Body of pancreas (tissue), 4 donors: ENCODE measurements around the gene NELL2. TPM values are rescaled to one million over a fixed set of nuclear protein-coding genes. Genes with fewer than 3 reads are reported as not detected.

Experiments used
- ATAC-seq: fragments of 150-250 bp; one replicate; pipeline ENCODE4 v1.9.1; 2016
- DNase-seq, 4 donors: peaks; one replicate each; pipeline ENCODE4 v3.0.0-alpha.2; 2019
- H3K27ac ChIP-seq, 4 donors: fragments of 200-600 bp; sonication (generic); 1 replicate in 3 of 4; 2 replicates in 1 of 4; pipeline versions ENCODE4 v1.5.1 to v1.6.1; 2016 to 2019; ENCODE audit warnings: mild to moderate bottlenecking in 1 of 4, mixed read lengths in 1 of 4, moderate library complexity in 1 of 4
- H3K27me3 ChIP-seq, 2 donors: fragments of 200-600 bp; sonication (generic); one replicate each; pipeline ENCODE4 v1.6.0; 2016; ENCODE audit warnings: mild to moderate bottlenecking in 1 of 2
- H3K36me3 ChIP-seq, 2 donors: fragments of 200-600 bp; sonication (generic); replicated peaks in 1 of 2; 2 replicates each; pipeline ENCODE4 v1.5.1; 2016; ENCODE audit warnings: low read depth in 2 of 2; ENCODE audit not compliant: insufficient read depth in 1 of 2
- H3K4me1 ChIP-seq: fragments of 200-600 bp; sonication (generic); one replicate; pipeline ENCODE4 v1.6.0; 2016
- H3K4me3 ChIP-seq, 2 donors: fragments of 200-600 bp; sonication (generic); 1 replicate in 1 of 2; 2 replicates in 1 of 2; pipeline ENCODE4 v1.5.1; 2016 to 2019
- H3K9me3 ChIP-seq, 3 donors: fragments of 200-600 bp; sonication (generic); 1 replicate in 2 of 3; 2 replicates in 1 of 3; pipeline ENCODE4 v1.5.1; 2016
- POLR2A ChIP-seq, 3 donors: fragments of 450-650 bp; IDR thresholded peaks; one replicate each; pipeline ENCODE4 v1.6.1; 2016; ENCODE audit warnings: antibody characterized with exemption in 3 of 3, mild to moderate bottlenecking in 2 of 3
- WGBS, 2 donors: methylation state at CpG; one replicate each; pipeline ENCODE4 v1.1.5; 2017; 5-methylcytosine and 5-hydroxymethylcytosine counted together
- intact Hi-C: fragments of 100-400 bp; cut with DNase I; formaldehyde crosslinking; loops from one replicate; pipeline ENCODE4 v1.15.1; 2023
- total RNA-seq, 2 donors: library from RNA; depleted of rRNA; stranded (reverse); fragments of >200 nt; gene quantifications; one replicate each; pipeline ENCODE4 v1.1.0, GENCODE V29; 2016
- TF ChIP-seq, protein P1 (sequence below), 7 experiments: fragments of 450-650 bp in 4 of 7; fragments of 200-600 bp in 3 of 7; sonication (generic) in 3 of 7; IDR thresholded peaks; one replicate each; pipeline ENCODE4 v1.5.1; 2016 to 2019; ENCODE audit warnings: antibody characterized with exemption in 7 of 7

Gene NELL2
- total RNA-seq, 2 donors from 2014 or later: 3.6 TPM; not detected in 1

DNA sequence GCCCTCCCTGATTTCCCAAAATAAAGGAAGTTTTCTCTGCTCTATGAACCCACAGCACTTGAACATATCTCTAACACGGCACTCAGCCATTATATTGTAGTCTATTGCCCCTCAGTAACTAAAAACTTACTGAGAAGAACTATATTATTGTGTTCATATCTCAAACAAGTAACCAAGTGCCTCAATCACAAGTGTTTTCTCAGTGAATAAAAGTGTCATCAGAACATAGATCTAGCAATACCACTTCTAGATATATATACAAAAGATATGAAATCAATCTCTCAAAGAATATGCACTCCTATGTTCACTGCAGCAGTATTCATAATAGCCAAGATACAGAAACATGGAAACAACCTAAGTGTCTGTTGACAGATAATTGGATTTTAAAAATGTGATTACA lies 138.1 kb downstream of the NELL2 start:
- ATAC-seq (no peak), DNase-seq (no peak)
- Histone ChIP-seq H3K27me3 (no peaks in the 10 kb centered on the region), H3K4me1 (no peaks in the 10 kb centered on the region), H3K4me3 (no peak overlapping the region), H3K9me3 (no peaks in the 10 kb centered on the region), H3K36me3 (no peaks in the 10 kb centered on the region), H3K27ac (no peak overlapping the region)
- TF ChIP-seq, protein P1, sequence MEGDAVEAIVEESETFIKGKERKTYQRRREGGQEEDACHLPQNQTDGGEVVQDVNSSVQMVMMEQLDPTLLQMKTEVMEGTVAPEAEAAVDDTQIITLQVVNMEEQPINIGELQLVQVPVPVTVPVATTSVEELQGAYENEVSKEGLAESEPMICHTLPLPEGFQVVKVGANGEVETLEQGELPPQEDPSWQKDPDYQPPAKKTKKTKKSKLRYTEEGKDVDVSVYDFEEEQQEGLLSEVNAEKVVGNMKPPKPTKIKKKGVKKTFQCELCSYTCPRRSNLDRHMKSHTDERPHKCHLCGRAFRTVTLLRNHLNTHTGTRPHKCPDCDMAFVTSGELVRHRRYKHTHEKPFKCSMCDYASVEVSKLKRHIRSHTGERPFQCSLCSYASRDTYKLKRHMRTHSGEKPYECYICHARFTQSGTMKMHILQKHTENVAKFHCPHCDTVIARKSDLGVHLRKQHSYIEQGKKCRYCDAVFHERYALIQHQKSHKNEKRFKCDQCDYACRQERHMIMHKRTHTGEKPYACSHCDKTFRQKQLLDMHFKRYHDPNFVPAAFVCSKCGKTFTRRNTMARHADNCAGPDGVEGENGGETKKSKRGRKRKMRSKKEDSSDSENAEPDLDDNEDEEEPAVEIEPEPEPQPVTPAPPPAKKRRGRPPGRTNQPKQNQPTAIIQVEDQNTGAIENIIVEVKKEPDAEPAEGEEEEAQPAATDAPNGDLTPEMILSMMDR (IDR thresholded peaks at IDR 0.05): no peak
- no peak for TF ChIP-seq POLR2A (IDR thresholded peaks at IDR 0.05)
- WGBS, 2 donors: 46 to 71% methylated on average over 1 of the region's 1 CpG
- intact Hi-C loops: no loop called here

DNA sequence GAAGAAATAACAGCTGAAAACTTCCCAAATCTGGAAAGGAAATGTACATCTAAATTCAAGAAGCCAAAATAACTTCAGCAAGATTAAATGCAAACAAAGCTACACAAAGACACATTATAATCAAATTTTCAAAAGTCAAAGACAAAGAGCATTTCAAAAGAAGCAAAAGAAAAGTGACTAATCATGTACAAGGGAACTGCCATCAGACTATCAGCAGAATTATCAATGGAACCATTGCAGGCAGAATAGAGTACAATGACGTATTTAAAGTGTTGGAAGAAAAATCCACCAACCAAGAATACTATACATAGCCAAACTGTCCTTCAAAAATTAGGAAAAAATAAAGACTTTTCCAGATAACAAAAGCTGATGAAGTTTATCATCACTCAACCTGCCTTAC lies 147.5 kb downstream of the NELL2 start:
- TF ChIP-seq POLR2A (IDR thresholded peaks at IDR 0.05): no peak
- TF ChIP-seq, protein P1 (IDR thresholded peaks at IDR 0.05): no peak
- no peak for DNase-seq
- H3K9me3 ChIP-seq: no peaks in the 10 kb centered on the region
- H3K4me3 ChIP-seq: no peak overlapping the region
- H3K4me1 ChIP-seq: no peaks in the 10 kb centered on the region
- H3K27ac ChIP-seq: no peak overlapping the region
- H3K27me3 ChIP-seq: no peaks in the 10 kb centered on the region
- ATAC-seq: no peak
- intact Hi-C loops: no loop called here
- H3K36me3 ChIP-seq: no peaks in the 10 kb centered on the region
- WGBS, 2 donors: 42 to 59% methylated on average over 1 of the region's 1 CpG

DNA sequence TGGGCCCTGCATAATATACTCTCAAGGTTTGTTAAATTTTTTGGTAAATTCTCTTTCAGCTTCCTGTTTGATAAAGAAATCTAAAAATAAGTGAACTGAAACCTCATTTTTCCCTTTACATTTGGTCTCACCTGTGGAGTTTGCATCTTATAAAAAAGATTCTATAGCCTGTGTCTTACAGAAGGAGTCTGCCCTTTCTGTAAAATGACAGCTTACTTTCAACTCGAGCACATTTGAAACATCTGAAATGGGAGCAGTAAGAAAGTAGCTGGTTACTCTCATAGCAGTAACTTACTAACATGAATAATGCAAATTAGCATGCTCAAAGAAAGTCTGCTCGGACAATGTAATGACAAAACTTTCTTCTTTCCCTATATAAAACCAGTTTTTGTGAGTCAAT lies 155.8 kb downstream of the NELL2 start:
- Histone ChIP-seq H3K36me3 (no peaks in the 10 kb centered on the region), H3K4me3 (no peak overlapping the region), H3K27me3 (no peaks in the 10 kb centered on the region), H3K27ac (no peak overlapping the region), H3K9me3 (no peaks in the 10 kb centered on the region), H3K4me1 (no peaks in the 10 kb centered on the region)
- 57 to 58% methylated on average over 2 of the region's 2 CpGs for WGBS, 2 donors
- TF ChIP-seq, protein P1 (IDR thresholded peaks at IDR 0.05): no peak
- no peak for TF ChIP-seq POLR2A (IDR thresholded peaks at IDR 0.05)
- ATAC-seq (no peak), DNase-seq (no peak)
- intact Hi-C loops: no loop called here

DNA sequence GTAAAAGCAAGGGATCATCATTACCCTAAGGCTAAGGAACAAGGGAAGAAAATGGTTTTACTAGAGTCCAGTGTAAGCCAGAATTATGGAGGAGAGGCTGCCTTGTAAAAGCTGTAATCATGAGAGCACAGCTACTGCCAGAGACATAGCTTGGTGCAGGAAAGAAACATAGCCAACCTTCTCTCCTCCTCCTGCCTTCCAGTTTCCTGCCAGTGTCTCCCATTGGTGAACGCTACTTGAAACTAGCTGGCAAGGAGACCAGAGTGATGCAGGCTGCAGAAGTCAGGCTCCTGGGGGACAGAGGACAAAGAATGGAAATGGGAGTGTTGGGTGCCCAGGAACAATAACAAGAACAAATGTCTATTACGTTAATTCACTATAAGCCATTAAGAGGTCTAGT lies 158.5 kb downstream of the NELL2 start:
- 65 to 83% methylated on average over 2 of the region's 2 CpGs for WGBS, 2 donors
- Histone ChIP-seq H3K9me3 (no peaks in the 10 kb centered on the region), H3K4me1 (no peaks in the 10 kb centered on the region), H3K4me3 (no peak overlapping the region), H3K36me3 (no peaks in the 10 kb centered on the region), H3K27ac (no peak overlapping the region), H3K27me3 (no peaks in the 10 kb centered on the region)
- intact Hi-C loops: no loop called here
- TF ChIP-seq, protein P1 (IDR thresholded peaks at IDR 0.05): no peak
- TF ChIP-seq POLR2A (IDR thresholded peaks at IDR 0.05): no peak
- DNase-seq (no peak), ATAC-seq (no peak)

DNA sequence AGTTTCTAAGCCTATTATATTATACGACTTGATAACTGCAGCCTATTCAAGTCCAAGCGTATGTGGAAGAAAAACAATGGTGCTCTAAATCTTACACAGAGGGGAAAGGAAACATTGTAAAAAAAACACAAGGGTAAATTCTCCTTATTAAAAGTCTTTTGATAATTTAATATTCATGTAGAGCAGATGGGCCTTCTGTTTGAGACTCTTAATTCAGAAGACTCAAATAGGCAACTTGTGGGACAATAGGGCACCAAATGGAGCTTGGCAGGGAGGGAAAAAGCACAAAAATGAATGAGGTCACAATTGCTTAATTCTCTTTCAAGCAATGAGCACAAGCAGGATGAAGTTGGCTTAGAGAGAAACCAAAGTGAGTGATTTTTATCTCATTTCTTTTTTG lies 159.4 kb downstream of the NELL2 start:
- 83 to 89% methylated on average over 2 of the region's 2 CpGs for WGBS, 2 donors
- H3K27me3 ChIP-seq: no peaks in the 10 kb centered on the region
- H3K27ac ChIP-seq: no peak overlapping the region
- no peak for ATAC-seq
- no peaks in the 10 kb centered on the region for H3K4me1 ChIP-seq
- intact Hi-C loops: no loop called here
- H3K4me3 ChIP-seq: no peak overlapping the region
- H3K36me3 ChIP-seq: no peaks in the 10 kb centered on the region
- TF ChIP-seq POLR2A (IDR thresholded peaks at IDR 0.05): no peak
- TF ChIP-seq, protein P1 (IDR thresholded peaks at IDR 0.05): no peak
- no peaks in the 10 kb centered on the region for H3K9me3 ChIP-seq
- no peak for DNase-seq
